Stimulated activated CD4-positive, alpha-beta T cell treated with anti-CD3 and anti-CD28 coated beads, Interleukin-1b, Interleukin-23, amount 100 ng/mL, for 24 hours (primary cell): ENCODE results near the gene ACAT2.
"Not testable (repeated sequence)": the region's sequence is repeated elsewhere in the genome, so short reads cannot be mapped to it uniquely, and the experiment has no call there.

ENCODE experiments used
- DNase-seq, 4 experiments: peaks; one replicate each; pipeline ENCODE4 v3.0.0-alpha.2; 2020; ENCODE audit warnings: low read depth in 4 of 4, low spot score in 1 of 4

ACAT2 gene

DNA sequence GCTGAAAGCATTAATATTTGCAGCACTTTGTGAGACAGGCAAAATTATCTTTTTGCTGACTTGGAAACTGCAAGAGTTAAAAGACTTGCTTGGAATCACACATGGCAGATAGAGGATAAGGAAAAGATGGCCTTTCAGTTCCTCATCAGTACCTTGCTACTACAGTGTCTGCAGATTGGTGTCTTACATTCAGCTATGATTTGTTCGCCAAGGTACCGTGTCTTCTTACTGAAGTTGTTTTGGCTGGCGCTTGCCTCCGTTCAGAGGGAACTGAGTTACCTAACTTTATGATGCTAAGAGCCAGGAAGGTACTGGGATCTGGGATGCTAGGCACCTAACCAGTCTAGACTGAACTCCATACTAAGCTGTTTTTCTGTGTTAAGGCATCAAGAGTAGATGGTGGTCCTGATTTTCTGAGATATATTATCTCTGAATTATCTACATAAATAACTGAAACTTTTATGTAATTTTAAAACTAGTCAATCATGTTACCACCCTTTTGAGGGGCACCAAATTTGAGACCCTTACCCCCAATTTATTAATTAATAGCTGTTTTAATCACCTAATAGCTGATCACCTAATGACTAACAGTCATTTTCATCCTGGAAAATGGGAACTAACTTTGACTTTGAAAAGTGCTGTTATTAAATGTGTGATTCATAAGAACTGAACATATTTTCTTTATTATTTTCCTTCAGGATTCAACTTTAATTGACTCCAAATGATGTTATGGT is 32.1 kb upstream of the ACAT2 start:
- no peak for DNase-seq

GRCh38 chr6:159730332-159730676 is 31.5 kb upstream of the ACAT2 start:
- no peak for DNase-seq

- not testable (repeated sequence) for DNase-seq
Observed at GRCh38 chr6:159732550-159732949, 29.3 kb upstream of the ACAT2 start.

DNA sequence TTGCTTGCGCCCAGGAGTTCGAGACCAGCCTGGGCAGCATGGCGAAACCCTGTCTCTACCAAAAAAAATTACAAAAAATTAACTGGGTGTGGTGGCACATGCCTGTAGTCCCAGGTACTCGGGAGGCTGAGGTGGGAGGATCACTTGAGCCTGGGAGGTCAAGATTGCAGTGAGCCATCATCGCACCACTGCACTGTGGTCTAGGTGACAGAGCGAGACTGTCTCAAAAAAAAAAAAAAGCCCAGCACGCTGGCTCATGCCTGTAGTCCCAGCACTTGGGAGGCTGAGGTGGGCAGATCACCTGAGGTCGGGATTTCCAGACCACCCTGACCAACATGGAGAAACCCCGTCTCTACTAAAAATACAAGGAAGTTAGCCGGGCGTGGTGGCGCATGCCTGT is 28.4 kb upstream of the ACAT2 start:
- DNase-seq: not testable (repeated sequence)

GRCh38 chr6:159736908-159737307 is 24.9 kb upstream of the ACAT2 start:
- DNase-seq: no peak

GRCh38 chr6:159739341-159739740 is 22.5 kb upstream of the ACAT2 start:
- no peak for DNase-seq

- DNase-seq: no peak
Observed at GRCh38 chr6:159742165-159742564, 19.7 kb upstream of the ACAT2 start.

- no peak for DNase-seq
Observed at GRCh38 chr6:159745081-159745480, 16.8 kb upstream of the ACAT2 start.

GRCh38 chr6:159746759-159747158 is 15.1 kb upstream of the ACAT2 start:
- DNase-seq: no peak

GRCh38 chr6:159748127-159748526 is 13.7 kb upstream of the ACAT2 start:
- not testable (repeated sequence) for DNase-seq

DNA sequence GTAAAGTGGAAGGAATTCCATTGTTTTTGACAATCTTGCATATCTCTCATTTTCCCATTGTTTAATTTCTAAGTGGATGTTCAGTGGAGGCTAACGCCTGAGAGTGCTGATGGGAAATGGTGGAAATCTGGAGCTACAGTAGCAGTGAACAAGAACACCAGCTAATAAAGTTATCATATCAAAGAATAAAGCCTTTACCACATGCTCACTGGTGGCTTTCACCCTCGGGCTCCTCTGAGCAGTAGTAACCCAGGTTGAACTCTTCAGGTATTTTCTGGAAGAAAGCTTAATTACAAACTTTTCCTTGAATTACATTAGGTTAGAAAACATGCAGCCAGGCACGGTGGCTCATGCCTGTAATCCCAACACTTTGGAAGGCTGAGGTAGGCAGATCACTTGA is 10.4 kb upstream of the ACAT2 start:
- no peak for DNase-seq

DNA sequence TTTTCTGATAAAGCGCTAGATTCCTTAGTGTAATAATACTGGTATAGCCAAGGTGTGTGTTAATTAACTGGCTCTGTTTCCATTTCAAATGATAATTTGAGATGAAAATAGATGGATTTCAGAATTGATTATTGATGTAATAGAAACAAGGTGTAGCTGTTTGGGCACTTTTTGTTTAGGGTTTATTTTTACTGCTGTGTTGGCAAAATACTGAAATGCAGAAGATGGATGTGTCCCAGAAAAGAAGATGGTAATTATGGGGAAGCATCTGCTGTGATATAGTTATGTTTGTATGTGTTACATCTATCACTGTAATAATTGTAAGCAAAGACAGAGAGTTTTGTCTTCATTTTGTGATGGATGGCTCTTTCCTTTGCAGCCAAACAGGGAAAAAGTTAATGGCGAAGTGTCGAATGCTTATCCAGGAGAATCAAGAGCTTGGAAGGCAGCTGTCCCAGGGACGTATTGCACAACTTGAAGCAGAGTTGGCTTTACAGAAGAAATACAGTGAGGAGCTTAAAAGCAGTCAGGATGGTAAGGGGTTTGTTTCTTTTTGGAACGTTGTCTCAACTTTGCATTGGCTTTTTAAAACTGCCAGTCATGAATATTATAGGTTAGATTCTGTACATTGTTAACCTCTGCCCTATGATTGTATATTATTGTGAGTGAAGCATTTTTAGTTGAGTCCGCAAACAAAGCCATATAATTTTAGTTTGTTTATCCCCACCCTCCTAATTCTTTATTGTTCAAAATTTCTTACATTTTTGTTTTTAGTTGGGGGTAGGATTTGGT is 8.6 kb upstream of the ACAT2 start:
- no peak for DNase-seq

- DNase-seq: no peak
Observed at GRCh38 chr6:159754401-159754800, 7.4 kb upstream of the ACAT2 start.

GRCh38 chr6:159754959-159755914 is 6.6 kb upstream of the ACAT2 start:
- no peak for DNase-seq

DNA sequence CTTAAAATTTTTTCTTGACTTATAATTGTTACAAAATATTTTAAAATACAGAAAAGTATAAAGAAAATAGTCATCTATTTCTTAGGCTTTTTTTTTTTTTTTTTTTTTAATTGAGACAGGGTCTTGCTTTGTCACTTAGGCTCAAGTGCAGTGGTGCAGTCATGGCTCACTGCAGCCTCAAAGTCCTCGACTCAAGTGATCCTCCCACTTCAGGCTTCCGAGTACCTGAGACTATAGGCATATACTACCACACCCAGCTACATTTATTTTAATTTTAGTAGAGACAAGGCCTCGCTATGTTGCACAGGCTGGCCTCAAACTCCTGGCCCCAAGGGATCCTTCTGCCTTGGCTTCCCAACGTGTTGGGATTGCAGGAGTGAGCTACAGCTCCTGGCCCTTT is 5.3 kb upstream of the ACAT2 start:
- DNase-seq: no peak

DNA sequence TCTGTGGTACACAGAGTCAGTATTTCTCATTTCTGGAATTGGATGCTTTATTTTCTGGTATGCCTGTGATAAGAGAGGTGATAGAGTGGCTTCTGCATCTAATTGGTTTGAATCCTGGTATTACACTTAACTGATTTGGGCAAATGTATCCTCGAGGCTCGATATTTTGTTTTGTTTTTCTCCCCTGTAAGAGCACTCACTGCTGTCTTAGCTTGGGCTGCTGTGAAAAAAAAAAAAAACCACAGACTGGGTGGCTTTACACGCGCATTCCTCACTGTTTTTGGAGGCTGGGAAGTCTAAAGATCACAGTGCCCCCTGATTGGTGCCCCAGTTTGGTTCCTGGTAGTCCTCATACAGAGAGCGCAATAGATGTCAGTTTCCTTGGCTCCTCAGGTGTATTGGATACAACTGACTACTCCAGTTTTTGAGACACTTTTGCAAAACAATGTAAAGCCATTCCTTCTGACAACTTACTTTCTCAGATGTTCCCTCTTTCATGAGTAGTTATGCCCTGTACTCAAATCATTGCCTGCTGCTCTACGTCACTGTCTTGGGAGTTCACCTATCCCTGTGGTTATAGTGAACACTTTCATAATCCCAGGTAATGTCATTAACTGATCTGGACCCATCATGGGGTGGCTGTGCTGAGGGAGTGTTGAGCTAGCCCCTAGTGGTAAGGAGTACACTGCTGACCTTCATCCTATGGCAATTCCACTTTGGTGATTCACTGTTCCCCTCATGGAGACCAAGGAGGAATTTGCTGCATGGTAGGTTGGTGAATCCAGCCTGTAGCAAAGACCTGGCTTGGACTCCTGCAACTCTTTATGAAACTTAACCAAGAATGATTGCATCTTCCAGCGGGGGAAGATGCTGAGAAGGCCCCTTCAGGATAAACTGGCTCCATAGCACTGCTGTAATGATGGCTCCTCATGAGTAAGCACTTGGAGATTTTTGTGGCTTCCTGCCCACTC is 3.5 kb upstream of the ACAT2 start:
- DNase-seq: no peak

DNA sequence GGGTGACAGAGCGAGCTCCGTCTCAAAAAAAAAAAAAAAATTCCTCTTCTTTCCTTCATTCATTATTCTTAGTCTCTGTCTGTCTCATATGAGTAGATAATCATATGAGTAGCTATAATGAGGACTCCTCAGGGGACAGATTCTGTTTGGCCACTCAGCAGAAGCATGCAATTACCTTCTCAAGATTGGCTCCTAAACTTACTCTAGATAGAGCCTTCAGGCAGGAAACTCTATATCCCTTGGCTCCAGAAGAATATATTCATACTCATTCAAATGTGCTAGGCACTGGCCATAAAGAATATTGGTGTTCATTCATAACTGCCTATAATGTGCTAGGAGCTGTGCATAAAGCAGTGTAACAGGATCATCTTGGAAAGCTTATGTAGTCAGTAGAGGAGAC is 2.2 kb upstream of the ACAT2 start:
- DNase-seq: no peak

GRCh38 chr6:159760602-159761057 is 1.2 kb upstream of the ACAT2 start:
- no peak for DNase-seq

DNA sequence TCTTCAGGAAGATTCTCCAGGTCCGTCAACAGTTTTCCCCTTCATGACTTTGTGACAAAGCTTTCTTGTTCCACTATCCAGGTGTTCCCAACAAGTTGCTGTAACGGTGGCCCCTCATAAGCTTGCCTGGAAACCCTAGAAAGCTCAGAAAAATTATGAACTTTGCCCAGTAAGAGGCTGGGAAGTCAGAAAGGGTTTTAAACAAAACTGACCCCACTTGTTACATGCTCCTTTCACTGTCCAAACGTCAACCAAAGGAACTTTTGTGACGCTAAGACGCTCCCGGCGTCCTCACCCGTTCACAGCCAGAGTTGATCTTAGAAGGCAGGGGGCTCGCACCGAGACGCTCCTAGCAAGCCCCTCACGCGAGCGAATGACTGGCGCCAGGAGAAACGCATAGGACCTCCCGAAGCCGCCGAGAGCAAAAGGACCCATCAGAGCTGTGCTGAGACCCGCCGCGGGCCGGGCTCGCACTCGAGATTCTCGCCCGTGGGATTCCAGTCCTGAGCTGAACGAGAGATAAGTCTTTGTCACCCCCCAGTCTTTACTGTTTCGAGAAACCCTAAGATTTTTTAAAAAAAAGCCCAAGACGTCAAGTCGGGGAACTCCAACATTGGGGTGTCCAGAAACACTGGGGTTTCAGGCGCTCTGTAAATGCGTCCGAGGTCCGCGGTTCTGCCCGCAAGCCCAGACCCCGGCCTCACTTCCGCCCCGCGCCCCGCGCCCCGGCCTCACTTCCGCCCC is 544 bp upstream of the ACAT2 start:
- peak in 3 of 4 experiments; percentile 6 to 13 (median 7) for DNase-seq
